HL-60/S4 (cell line): ENCODE results near the gene RUBCN.
"Not testable (repeated sequence)": the region's sequence is repeated elsewhere in the genome, so short reads cannot be mapped to it uniquely, and the experiment has no call there.

Experiments used
- in situ Hi-C: fragments of 300-500 bp; cut with MboI; formaldehyde crosslinking; loops from 2 replicates; pipeline ENCODE4 v1.14.3; 2022; ENCODE audit warnings: low sequenced_read_pairs

The RUBCN gene

DNA sequence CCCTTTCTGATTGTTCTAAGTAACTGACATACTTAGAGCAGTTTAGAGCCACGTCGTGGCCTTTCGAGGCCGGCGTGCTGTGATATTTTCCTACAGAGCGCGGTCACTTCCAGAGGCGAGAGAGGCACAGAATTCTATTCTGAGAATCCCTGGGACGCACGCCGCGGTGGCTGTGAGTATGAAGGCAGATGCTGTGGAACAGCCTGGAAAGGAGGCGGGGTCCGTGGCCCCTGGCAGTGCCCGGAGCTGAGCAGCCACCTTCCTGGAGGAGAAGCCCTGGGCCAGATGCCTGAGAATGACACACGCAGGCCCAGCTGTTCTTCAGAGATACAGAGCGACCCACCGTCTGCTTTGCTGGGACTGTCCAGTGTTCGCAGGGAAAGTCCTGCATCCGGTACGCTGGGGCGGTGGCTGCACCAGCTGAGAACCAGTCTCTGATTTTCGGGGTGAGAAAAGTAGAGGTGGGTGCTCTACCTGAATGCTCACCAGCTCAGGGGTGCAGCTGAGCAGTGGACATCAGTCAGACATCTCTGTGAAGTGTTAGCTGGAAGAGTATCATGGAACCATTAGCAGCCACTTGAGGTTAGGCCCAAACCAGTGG is 75.4 kb downstream of the RUBCN start:
- in situ Hi-C loops: not testable (repeated sequence)

GRCh38 chr3:197659701-197660100 is 77.0 kb downstream of the RUBCN start:
- in situ Hi-C loops: not testable (repeated sequence)

GRCh38 chr3:197659144-197659543 is 77.6 kb downstream of the RUBCN start:
- in situ Hi-C loops: not testable (repeated sequence)

DNA sequence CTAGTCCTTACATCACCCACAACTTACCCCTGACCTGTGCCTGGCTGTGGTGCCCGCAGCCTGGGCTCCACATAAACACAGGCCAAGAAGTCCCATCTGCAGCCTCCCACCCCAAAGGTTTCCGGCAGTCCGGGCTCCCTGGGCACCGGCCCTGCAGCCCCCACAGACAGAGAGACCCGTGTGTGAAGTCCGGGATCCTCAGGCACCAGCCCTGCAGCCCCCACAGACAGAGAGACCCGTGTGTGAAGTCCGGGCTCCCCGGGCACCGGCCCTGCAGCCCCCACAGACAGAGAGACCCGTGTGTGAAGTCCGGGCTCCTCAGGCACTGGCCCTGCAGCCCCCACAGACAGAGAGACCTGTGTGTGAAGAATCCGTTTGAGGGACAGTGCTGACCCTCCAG is 78.0 kb downstream of the RUBCN start:
- in situ Hi-C loops: not testable (repeated sequence)

- in situ Hi-C loops: not testable (repeated sequence)
Measured at GRCh38 chr3:197657541-197658292, 79.0 kb downstream of the RUBCN start.

GRCh38 chr3:197656960-197657359 is 79.7 kb downstream of the RUBCN start:
- in situ Hi-C loops: not testable (repeated sequence)

GRCh38 chr3:197656129-197656528 is 80.6 kb downstream of the RUBCN start:
- in situ Hi-C loops: not testable (repeated sequence)

DNA sequence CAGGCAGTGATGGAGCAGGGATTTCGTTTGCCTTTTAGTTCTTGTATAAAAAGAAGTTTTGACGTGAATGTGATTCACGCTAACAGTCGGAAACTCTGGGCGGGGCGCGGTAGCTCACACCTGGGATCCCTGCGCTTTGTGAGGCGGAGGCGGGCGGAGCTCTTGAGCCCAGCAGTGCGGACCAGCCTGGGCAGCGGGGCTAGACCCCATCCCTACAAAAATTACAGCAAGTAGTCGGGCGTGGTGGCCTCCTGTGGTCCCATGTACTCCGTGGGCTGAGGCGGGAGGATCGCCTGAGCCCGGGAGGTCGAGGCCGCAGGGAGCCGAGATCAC is 81.7 kb downstream of the RUBCN start:
- in situ Hi-C loops: not testable (repeated sequence)

DNA sequence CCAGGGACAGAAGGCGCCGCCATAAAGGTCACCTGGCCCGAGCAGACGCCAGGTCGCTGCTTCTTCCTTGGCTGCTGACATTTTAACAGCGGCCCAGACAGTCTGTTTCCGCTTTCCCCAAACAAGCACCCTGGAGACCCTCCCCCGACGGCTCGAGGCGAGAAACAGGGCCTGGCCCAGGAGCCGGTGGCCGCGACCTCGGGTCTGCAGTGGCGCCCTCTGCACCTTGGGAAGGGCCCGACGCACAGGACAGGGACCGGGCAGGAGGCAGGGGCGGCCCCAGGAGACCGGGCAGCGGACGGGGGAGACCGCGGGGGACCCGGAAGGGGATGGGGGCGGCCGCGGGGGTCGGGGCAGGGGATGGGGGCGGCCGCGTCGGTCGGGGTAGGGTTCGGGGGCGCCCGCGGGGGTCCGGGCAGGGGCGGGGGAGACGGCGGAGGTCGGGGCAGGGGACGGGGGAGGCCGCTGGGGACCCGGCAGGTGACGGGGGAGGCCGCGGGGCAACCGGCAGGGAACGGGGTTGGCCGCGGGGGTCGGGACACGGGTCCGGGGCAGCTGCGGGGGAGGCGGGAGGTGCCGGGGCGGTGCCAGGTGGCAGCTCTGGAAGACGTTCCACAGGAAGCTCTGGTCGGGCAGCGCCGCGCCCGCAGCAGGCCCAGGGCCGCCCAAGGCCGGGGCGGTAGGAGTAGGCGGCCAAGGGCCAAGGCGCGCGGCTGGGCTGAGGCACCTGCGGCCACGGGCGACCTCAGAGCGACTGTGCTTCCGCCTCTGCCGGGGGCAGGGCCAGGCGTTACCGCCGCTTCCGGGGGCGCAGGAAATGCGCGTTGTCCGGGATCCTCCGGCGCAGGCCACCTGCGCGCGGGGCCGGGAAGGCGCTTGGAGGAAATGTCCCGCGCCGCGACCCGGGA is 82.4 kb downstream of the RUBCN start:
- in situ Hi-C loops: not testable (repeated sequence)

DNA sequence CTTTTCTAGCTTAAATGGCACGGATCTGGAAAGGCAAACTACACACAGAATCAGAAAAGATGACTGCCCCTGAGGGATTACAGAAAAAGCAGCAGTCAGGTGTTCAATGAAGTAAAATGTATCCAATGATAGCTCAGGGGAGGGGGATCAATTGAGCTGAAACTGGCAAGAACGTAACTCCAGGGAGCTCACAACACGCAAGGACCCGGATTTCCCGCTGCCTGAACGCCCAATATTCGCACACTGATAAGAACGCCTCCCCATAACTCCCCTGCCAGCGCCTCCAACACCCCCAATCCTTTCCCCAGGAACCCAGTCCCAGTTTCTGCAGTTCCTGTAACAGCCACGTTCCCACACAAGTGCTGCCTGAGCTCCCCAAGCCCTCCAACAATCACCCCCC is 83.8 kb downstream of the RUBCN start:
- in situ Hi-C loops: not testable (repeated sequence)

DNA sequence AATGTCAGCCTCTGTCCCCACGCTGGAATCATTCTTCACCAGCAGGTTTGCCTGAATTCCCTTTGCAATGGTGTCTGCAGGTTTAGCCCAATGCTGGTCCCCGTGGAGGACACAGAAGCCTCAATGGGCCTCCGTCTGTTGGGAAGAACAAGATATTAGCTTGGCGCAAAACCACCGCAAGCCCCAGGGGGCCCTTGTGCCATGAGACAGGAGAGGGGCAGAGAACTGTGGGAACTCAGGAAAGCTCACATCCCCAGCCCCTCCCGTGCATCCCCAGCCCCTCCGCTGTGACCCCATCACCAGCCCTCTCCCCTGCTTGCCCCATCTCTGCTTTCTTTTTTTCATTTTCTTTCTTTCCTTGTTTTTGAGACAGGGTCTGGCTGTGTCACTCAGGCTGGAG is 89.1 kb downstream of the RUBCN start:
- in situ Hi-C loops: not testable (repeated sequence)

DNA sequence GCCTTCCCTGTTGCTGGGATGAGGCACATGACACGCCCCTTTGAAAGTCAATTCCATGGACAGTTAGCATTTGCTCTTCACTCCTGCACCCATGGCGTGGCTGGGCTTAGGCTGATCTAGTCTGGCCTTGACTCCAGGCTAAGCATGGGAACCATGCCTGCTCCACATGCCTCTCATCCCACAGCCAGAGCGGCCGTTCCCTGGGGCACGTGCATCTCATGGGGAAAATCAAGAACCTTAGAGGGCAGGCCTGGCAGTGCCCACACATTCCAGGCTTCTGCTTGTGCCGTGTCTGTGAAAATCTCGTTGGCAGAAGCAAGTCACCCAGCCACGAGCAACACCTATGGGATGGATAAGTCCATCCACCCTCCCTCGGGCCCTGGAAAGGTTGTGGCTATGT is 89.5 kb downstream of the RUBCN start:
- in situ Hi-C loops: not testable (repeated sequence)

GRCh38 chr3:197646294-197646693 is 90.4 kb downstream of the RUBCN start:
- in situ Hi-C loops: not testable (repeated sequence)

GRCh38 chr3:197637556-197637955 is 99.1 kb downstream of the RUBCN start:
- in situ Hi-C loops: not testable (repeated sequence)

- in situ Hi-C loops: not testable (repeated sequence)
Measured at GRCh38 chr3:197631989-197632388, 104.7 kb downstream of the RUBCN start.

GRCh38 chr3:197630766-197631165 is 105.9 kb downstream of the RUBCN start:
- in situ Hi-C loops: not testable (repeated sequence)

- in situ Hi-C loops: not testable (repeated sequence)
Measured at GRCh38 chr3:197629286-197629685, 107.4 kb downstream of the RUBCN start.

GRCh38 chr3:197627772-197628523 is 108.8 kb downstream of the RUBCN start:
- in situ Hi-C loops: not testable (repeated sequence)

GRCh38 chr3:197627158-197627771 is 109.4 kb downstream of the RUBCN start:
- in situ Hi-C loops: not testable (repeated sequence)

GRCh38 chr3:197626404-197627157 is 110.1 kb downstream of the RUBCN start:
- in situ Hi-C loops: not testable (repeated sequence)
